GM12878 (cell line): Measurements from ENCODE around the gene RNLS.

ENCODE experiments used
- BCL11A ChIP-seq: IDR thresholded peaks from 2 replicates; pipeline ENCODE4 v1.6.1; 2011; ENCODE audit warnings: low read depth, low read length
- CEBPB ChIP-seq, 2 experiments: fragments of 150-350 bp in 1 of 2; IDR thresholded peaks; 2 replicates each; pipeline ENCODE4 v1.6.1; 2012 to 2014; ENCODE audit warnings: low read depth in 2 of 2, low read length in 2 of 2, borderline replicate concordance in 1 of 2, inconsistent platforms in 1 of 2
- KDM1A ChIP-seq: fragments of 200-600 bp; sonication (generic); IDR thresholded peaks from 2 replicates; pipeline ENCODE4 v1.6.1; 2016; ENCODE audit warnings: borderline replicate concordance
- MXI1 ChIP-seq: fragments of 150-350 bp; IDR thresholded peaks from 2 replicates; pipeline ENCODE4 v1.6.1; 2011; ENCODE audit warnings: low read depth, mild to moderate bottlenecking, inconsistent platforms, low read length, improper control_type of control experiment
- SUZ12 ChIP-seq: fragments of 200-600 bp; sonication (generic); IDR thresholded peaks from one replicate; pipeline ENCODE4 v1.6.1; 2018; ENCODE audit warnings: antibody characterized with exemption, mild to moderate bottlenecking; ENCODE audit not compliant: unreplicated experiment

DNA sequence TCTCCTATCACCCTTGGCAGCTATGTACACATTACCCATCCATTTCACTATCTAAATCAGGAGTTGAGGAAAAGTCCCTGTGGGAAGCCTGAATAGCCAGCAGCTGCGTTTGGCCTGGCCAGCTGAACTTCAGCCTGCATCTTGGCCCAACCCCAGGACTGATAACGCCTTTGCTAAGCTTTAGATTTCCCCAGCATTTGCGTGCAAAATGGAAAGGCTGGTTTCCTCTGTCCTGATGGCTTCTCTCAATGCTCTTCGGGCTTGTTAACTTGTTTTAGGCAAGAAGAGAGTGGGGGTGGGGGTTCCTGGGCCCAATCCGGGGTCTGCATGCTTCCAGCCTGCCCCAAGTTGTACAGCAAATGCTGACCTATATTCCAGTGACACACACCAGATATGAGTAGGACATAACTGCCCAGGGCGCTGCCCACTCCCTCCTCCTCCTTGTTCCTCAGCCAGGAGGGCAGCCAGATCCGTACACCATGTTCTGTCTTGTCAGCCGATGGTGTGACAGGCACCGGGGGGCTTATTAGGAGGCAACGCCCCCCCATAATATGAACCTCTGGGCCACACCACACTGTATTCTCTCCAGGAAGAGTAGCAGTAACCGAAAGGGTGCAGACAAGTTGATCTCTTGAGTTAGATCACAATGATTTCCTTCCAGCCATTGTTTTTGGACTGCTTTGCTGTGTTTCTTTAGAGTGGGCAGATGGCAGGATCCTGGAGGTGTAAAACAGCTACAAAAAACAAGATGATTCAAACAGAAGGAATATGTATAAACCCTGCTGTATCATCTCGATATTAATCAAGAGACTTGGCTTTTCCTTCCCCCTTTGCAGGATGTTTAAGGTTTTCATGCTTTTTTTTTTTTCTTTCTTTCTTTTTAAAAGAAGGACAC lies 339.0 kb downstream of the RNLS start:
- TF ChIP-seq KDM1A (no peak), SUZ12 (no peak), MXI1 (no peak), CEBPB (IDR thresholded peaks at IDR 0.05; ENCODE audit: borderline replicate concordance in 1 of 2, low read depth in 2 of 2, low read length in 2 of 2) (no peak), BCL11A (no peak)
